Stimulated activated CD4-positive, alpha-beta T cell treated with anti-CD3 and anti-CD28 coated beads, TNF-alpha, amount 100 ng/mL, for 24 hours (primary cell): ENCODE data around the gene ANKRD28.

Experiments
- DNase-seq, 3 experiments: peaks; one replicate each; pipeline ENCODE4 v3.0.0-alpha.2; 2020; ENCODE audit warnings: low read depth in 3 of 3

The ANKRD28 gene

GRCh38 chr3:15723624-15723884 is 74.2 kb downstream of the ANKRD28 start:
- DNase-seq: no peak

- DNase-seq: no peak
Observed at GRCh38 chr3:15722877-15723623, 74.7 kb downstream of the ANKRD28 start.

GRCh38 chr3:15716178-15716577 is 81.6 kb downstream of the ANKRD28 start:
- DNase-seq: no peak

- DNase-seq: no peak
Observed at GRCh38 chr3:15714448-15714847, 83.3 kb downstream of the ANKRD28 start.

GRCh38 chr3:15713364-15713763 is 84.4 kb downstream of the ANKRD28 start:
- no peak for DNase-seq

- DNase-seq: no peak
Observed at GRCh38 chr3:15711281-15711680, 86.5 kb downstream of the ANKRD28 start.

GRCh38 chr3:15708882-15709677 is 88.7 kb downstream of the ANKRD28 start:
- DNase-seq: no peak

- no peak for DNase-seq
Observed at GRCh38 chr3:15707779-15708178, 90.0 kb downstream of the ANKRD28 start.

- DNase-seq: no peak
Observed at GRCh38 chr3:15703346-15703745, 94.4 kb downstream of the ANKRD28 start.

- DNase-seq: no peak
Observed at GRCh38 chr3:15694628-15695027, 103.2 kb downstream of the ANKRD28 start.

- no peak for DNase-seq
Observed at GRCh38 chr3:15693355-15693754, 104.4 kb downstream of the ANKRD28 start.

- no peak for DNase-seq
Observed at GRCh38 chr3:15690748-15691147, 107.0 kb downstream of the ANKRD28 start.

- DNase-seq: no peak
Observed at GRCh38 chr3:15690230-15690629, 107.5 kb downstream of the ANKRD28 start.

- no peak for DNase-seq
Observed at GRCh38 chr3:15685927-15686326, 111.9 kb downstream of the ANKRD28 start.

- DNase-seq: no peak
Observed at GRCh38 chr3:15683253-15683652, 114.5 kb downstream of the ANKRD28 start.

- no peak for DNase-seq
Observed at GRCh38 chr3:15682561-15683185, 115.1 kb downstream of the ANKRD28 start.

- DNase-seq: no peak
Observed at GRCh38 chr3:15681668-15682067, 116.1 kb downstream of the ANKRD28 start.

GRCh38 chr3:15679306-15679705 is 118.5 kb downstream of the ANKRD28 start:
- no peak for DNase-seq

- DNase-seq: no peak
Observed at GRCh38 chr3:15676259-15676658, 121.5 kb downstream of the ANKRD28 start.

GRCh38 chr3:15673536-15673935 is 124.2 kb downstream of the ANKRD28 start:
- no peak for DNase-seq

GRCh38 chr3:15667484-15667883 is 130.3 kb downstream of the ANKRD28 start:
- DNase-seq: no peak

- no peak for DNase-seq
Observed at GRCh38 chr3:15666277-15666676, 131.5 kb downstream of the ANKRD28 start.
